SW 1271 (cell line): Measurements from ENCODE around the gene UPF3A.
A peak's percentile ranks its signal among the peaks of the same experiment; 100 is the strongest.
"Not testable (repeated sequence)": the region's sequence is repeated elsewhere in the genome, so short reads cannot be mapped to it uniquely, and the experiment has no call there.

Source experiments
- DNase-seq, 2 experiments: peaks; one replicate each; lab custom pipeline; 2025; lab: John Stamatoyannopoulos, UW

The UPF3A gene

GRCh38 chr13:114264313-114264712 is 17.1 kb upstream of the UPF3A start:
- DNase-seq = not testable (repeated sequence)

- no peak for DNase-seq
These were observed 16.4 kb upstream of the UPF3A start for GRCh38 chr13:114264886-114265611.

GRCh38 chr13:114266241-114266640 is 15.2 kb upstream of the UPF3A start:
- no peak for DNase-seq

GRCh38 chr13:114268344-114269280 is 12.8 kb upstream of the UPF3A start:
- no peak for DNase-seq

- no peak for DNase-seq
These were observed 12.1 kb upstream of the UPF3A start for GRCh38 chr13:114269281-114269770.

- no peak for DNase-seq
These were observed 8.4 kb upstream of the UPF3A start for GRCh38 chr13:114272977-114273376.

GRCh38 chr13:114275304-114275703 is 6.1 kb upstream of the UPF3A start:
- no peak for DNase-seq

GRCh38 chr13:114279146-114279545 is 2.3 kb upstream of the UPF3A start:
- no peak for DNase-seq

- no peak for DNase-seq
These were observed 1.5 kb upstream of the UPF3A start for GRCh38 chr13:114279758-114280355.

- peak; percentile 34 to 73 for DNase-seq
These were observed 755 bp downstream of the UPF3A start for GRCh38 chr13:114282041-114282670.

- no peak for DNase-seq
These were observed 2.2 kb downstream of the UPF3A start for GRCh38 chr13:114283576-114283975.

GRCh38 chr13:114284680-114285079 is 3.3 kb downstream of the UPF3A start:
- no peak for DNase-seq

- no peak for DNase-seq
These were observed 3.9 kb downstream of the UPF3A start for GRCh38 chr13:114285166-114285808.

- no peak for DNase-seq
These were observed 5.4 kb downstream of the UPF3A start for GRCh38 chr13:114286808-114287207.

GRCh38 chr13:114288157-114288591 is 6.8 kb downstream of the UPF3A start:
- DNase-seq = no peak

GRCh38 chr13:114296448-114296847 is 15.0 kb downstream of the UPF3A start:
- DNase-seq = no peak

- DNase-seq = no peak
These were observed 15.5 kb downstream of the UPF3A start for GRCh38 chr13:114296902-114297301.

GRCh38 chr13:114298866-114299265 is 17.5 kb downstream of the UPF3A start:
- DNase-seq = no peak

- DNase-seq = no peak
These were observed 18.4 kb downstream of the UPF3A start for GRCh38 chr13:114299604-114300305.

- no peak for DNase-seq
These were observed 22.4 kb downstream of the UPF3A start for GRCh38 chr13:114303700-114304327.
